CD4-positive, alpha-beta T cell (primary cell): ENCODE data around the gene ZNF628. TPM values are rescaled to one million over a fixed set of nuclear protein-coding genes. Genes with fewer than 3 reads are reported as not detected.

Experiments used
- ATAC-seq: fragments of 200-7000 bp; cut with Tn5 transposase; one replicate; pipeline ENCODE4 v1.10.0; 2022; ENCODE audit warnings: mild to moderate bottlenecking; ENCODE audit not compliant: poor library complexity
- CTCF ChIA-PET: fragments of 350-600 bp; sonication (Branson Sonifier 250); formaldehyde crosslinking; loops from one replicate; lab custom pipeline; 2021; ENCODE audit warnings: antibody characterized with exemption, inconsistent platforms; lab: Charles Lee
- POLR2A ChIA-PET: fragments of 350-600 bp; sonication (Branson Sonifier 250); formaldehyde crosslinking; loops from one replicate; lab custom pipeline; 2021; ENCODE audit warnings: antibody characterized with exemption, inconsistent platforms; lab: Charles Lee
- DNase-seq, 14 experiments: peaks; one replicate each; pipeline ENCODE4 v3.0.0-alpha.2; 2013 to 2020; ENCODE audit warnings: mixed read lengths in 2 of 14
- H3K27ac ChIP-seq, 2 donors: one replicate each; pipeline versions ENCODE4 v1.5.1 to v1.7.0; 2013; ENCODE audit warnings: low read length in 2 of 2, low read depth in 1 of 2, mild to moderate bottlenecking in 1 of 2
- H3K27me3 ChIP-seq, 2 experiments: 1 replicate in 1 of 2; 2 replicates in 1 of 2; pipeline versions ENCODE4 v1.6.1 to v1.7.0; 2013; ENCODE audit warnings: low read length in 2 of 2, control low read depth in 1 of 2, mild to moderate bottlenecking in 1 of 2, moderate library complexity in 1 of 2; ENCODE audit not compliant: insufficient read depth in 2 of 2, control insufficient read depth in 1 of 2
- H3K36me3 ChIP-seq: one replicate; pipeline ENCODE4 v1.6.1; 2013; ENCODE audit warnings: low read length, control low read depth; ENCODE audit not compliant: insufficient read depth
- H3K4me1 ChIP-seq: one replicate; pipeline ENCODE4 v1.6.1; 2013; ENCODE audit warnings: low read length, control low read depth; ENCODE audit not compliant: insufficient read depth
- H3K4me3 ChIP-seq: one replicate; pipeline ENCODE4 v1.5.1; 2013; ENCODE audit warnings: mild to moderate bottlenecking, low read length, moderate library complexity
- H3K9me3 ChIP-seq, 2 experiments: 1 replicate in 1 of 2; 2 replicates in 1 of 2; pipeline versions ENCODE4 v1.6.1 to v1.7.0; 2013; ENCODE audit warnings: low read length in 2 of 2, mild to moderate bottlenecking in 2 of 2, control low read depth in 1 of 2, moderate library complexity in 1 of 2; ENCODE audit not compliant: control insufficient read depth in 1 of 2, insufficient read depth in 1 of 2
- H3K27ac Mint-ChIP-seq: one replicate; pipeline ENCODE4 v1.8.0; 2020; ENCODE audit warnings: mixed read lengths
- H3K27me3 Mint-ChIP-seq: one replicate; pipeline ENCODE4 v1.8.0; 2021; ENCODE audit warnings: mixed read lengths
- H3K36me3 Mint-ChIP-seq: one replicate; pipeline ENCODE4 v1.8.0; 2021; ENCODE audit warnings: low read depth, mixed read lengths
- H3K4me1 Mint-ChIP-seq: one replicate; pipeline ENCODE4 v1.8.0; 2021; ENCODE audit warnings: low read depth, mixed read lengths
- H3K4me3 Mint-ChIP-seq: one replicate; pipeline ENCODE4 v1.8.0; 2020; ENCODE audit warnings: mild to moderate bottlenecking, mixed read lengths
- H3K9me3 Mint-ChIP-seq: one replicate; pipeline ENCODE4 v1.8.0; 2020; ENCODE audit warnings: mixed read lengths
- intact Hi-C, 2 experiments: fragments of 100-400 bp; cut with DNase I in 1 of 2; cut with micrococcal nuclease in 1 of 2; formaldehyde crosslinking; loops; one replicate each; pipeline versions ENCODE4 v1.15.1 to v1.9.0; 2023 to 2025; cut with DNase I, micrococcal nuclease
- total RNA-seq, 174 experiments: library from RNA in 2 of 174; stranded (reverse) in 2 of 174; gene quantifications; one replicate each; pipeline ENCODE4 v1.2.3 and lab custom pipeline; 2021 to 2026
- TF ChIP-seq, protein P1 (sequence below): fragments of 200-600 bp; IDR thresholded peaks from one replicate; pipeline ENCODE4 v1.8.0; 2022; ENCODE audit warnings: antibody characterized with exemption, mild to moderate bottlenecking

The ZNF628 gene
- total RNA-seq, 2 experiments from 2014 or later = 26.6 to 27.2 TPM

DNA sequence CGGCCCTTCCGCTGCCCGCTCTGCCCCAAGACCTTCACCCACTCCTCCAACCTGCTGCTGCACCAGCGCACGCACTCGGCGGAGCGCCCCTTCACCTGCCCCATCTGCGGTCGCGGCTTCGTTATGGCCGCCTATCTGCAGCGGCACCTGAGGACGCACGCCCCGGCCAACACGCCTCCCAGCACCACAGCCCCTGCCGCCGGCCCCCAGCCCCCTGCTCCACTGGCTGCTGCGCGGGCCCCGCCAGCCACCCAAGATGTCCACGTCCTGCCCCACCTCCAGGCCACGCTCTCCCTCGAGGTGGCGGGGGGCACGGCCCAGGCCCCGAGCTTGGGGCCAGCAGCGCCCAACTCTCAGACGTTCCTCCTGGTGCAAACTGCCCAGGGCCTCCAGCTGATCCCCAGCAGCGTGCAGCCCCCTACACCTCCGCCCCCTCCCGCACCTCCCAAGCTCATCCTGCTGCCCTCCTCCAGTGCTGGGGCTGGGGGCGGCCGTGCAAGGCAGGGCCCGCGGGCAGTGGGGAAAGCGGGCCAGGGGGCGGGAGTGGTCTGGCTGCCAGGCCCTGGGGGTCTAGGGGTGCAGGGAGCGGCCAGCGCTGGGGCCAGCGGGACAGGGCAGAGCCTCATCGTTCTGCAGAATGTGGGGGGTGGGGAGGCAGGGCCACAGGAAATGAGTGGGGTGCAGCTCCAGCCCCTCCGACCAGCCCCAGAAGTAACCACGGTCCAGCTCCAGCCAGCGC lies 6.7 kb downstream of the ZNF628 start:
- DNase-seq (no peak), ATAC-seq (no peak)
- intact Hi-C loops = no loop called here
- Mint-ChIP-seq H3K4me1 (peaks cover 28% of the 10 kb centered on the region), H3K36me3 (peaks cover 6% of the 10 kb centered on the region), H3K9me3 (no peaks in the 10 kb centered on the region), H3K27ac (no peak overlapping the region), H3K27me3 (no peaks in the 10 kb centered on the region), H3K4me3 (no peak overlapping the region)
- TF ChIP-seq, protein P1, sequence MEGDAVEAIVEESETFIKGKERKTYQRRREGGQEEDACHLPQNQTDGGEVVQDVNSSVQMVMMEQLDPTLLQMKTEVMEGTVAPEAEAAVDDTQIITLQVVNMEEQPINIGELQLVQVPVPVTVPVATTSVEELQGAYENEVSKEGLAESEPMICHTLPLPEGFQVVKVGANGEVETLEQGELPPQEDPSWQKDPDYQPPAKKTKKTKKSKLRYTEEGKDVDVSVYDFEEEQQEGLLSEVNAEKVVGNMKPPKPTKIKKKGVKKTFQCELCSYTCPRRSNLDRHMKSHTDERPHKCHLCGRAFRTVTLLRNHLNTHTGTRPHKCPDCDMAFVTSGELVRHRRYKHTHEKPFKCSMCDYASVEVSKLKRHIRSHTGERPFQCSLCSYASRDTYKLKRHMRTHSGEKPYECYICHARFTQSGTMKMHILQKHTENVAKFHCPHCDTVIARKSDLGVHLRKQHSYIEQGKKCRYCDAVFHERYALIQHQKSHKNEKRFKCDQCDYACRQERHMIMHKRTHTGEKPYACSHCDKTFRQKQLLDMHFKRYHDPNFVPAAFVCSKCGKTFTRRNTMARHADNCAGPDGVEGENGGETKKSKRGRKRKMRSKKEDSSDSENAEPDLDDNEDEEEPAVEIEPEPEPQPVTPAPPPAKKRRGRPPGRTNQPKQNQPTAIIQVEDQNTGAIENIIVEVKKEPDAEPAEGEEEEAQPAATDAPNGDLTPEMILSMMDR = no peak
- Histone ChIP-seq H3K4me1 (peaks cover 31% of the 10 kb centered on the region), H3K9me3 (no peaks in the 10 kb centered on the region), H3K27me3 (no peaks in the 10 kb centered on the region), H3K36me3 (peaks cover 8% of the 10 kb centered on the region), H3K4me3 (no peak overlapping the region), H3K27ac (no peak overlapping the region)
- ChIA-PET POLR2A (no interaction called here), CTCF (interaction anchor here (1.8 kb wide), 1 partner anchor 21 kb away, joined by 6 read pairs; no protein-coding TSS in a partner anchor)

DNA sequence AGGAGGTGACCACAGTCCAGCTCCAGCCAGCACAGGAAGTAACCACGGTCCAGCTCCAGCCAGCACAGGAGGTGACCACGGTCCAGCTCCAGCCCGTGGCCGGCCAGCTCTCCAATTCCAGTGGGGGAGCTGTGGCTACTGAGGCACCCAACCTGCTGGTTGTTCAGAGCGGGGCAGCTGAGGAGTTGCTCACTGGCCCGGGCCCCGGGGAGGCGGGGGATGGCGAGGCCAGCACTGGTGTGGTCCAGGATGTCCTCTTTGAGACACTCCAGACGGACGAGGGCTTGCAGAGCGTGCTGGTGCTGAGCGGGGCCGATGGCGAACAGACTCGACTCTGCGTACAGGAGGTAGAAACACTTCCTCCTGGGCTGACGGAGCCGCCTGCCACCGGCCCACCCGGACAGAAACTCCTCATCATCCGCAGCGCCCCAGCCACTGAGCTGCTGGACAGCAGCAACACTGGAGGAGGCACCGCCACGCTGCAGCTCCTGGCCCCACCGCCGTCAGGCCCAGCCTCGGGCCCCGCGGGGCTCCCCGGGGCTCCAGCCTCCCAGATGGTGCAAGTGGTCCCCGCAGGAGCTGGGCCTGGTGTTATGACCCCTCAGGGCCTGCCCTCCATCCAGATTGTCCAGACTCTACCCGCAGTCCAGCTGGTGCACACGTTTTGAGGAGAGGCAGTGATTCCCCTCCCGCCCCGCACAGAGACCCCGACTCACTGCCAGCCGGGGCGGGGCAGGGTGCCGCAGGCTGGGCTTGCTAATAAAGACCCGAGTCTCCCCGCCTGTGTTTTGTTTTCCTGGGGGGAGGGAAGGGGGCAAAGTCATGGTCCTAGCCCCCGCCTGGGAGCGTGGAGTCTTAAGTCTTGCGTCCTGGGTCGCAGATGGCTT lies 7.5 kb downstream of the ZNF628 start:
- H3K4me1 ChIP-seq = peaks cover 27% of the 10 kb centered on the region
- Mint-ChIP-seq H3K4me1 (peaks cover 20% of the 10 kb centered on the region), H3K36me3 (peaks cover 6% of the 10 kb centered on the region), H3K4me3 (peak overlapping the region; percentile 4), H3K27ac (no peak overlapping the region), H3K27me3 (no peaks in the 10 kb centered on the region), H3K9me3 (no peaks in the 10 kb centered on the region)
- H3K4me3 ChIP-seq = peak overlapping the region; percentile 58
- no peaks in the 10 kb centered on the region for H3K9me3 ChIP-seq
- CTCF ChIA-PET = interaction anchor here (1.0 to 1.8 kb wide), 2 partner anchors 16 to 20 kb away, joined by 3 to 6 read pairs; no protein-coding TSS in a partner anchor
- H3K27me3 ChIP-seq = peaks cover 0 to 2% of the 10 kb centered on the region in 2 experiments
- H3K36me3 ChIP-seq = peaks cover 8% of the 10 kb centered on the region
- POLR2A ChIA-PET = interaction anchor here (0.9 to 3.5 kb wide), 4 partner anchors 7 to 145 kb away, joined by 4 to 29 read pairs (median 4); partner anchors contain the start of genes KMT5C and ZNF628
- DNase-seq = no peak
- ATAC-seq = no peak
- H3K27ac ChIP-seq = no peak overlapping the region
- TF ChIP-seq, protein P1 = no peak
- intact Hi-C loops = no loop called here
